NB4 (cell line): ENCODE data around the gene PHACTR2.

Experiments used
- POLR2A ChIP-seq: IDR thresholded peaks from 2 replicates; pipeline ENCODE4 v1.6.1; 2011; ENCODE audit warnings: mild to moderate bottlenecking; ENCODE audit not compliant: insufficient read length; ENCODE audit errors: extremely low read depth
- TF ChIP-seq, protein P1 (sequence below): IDR thresholded peaks from one replicate; pipeline ENCODE4 v1.5.1; 2012; ENCODE audit warnings: low read depth, low read length

DNA sequence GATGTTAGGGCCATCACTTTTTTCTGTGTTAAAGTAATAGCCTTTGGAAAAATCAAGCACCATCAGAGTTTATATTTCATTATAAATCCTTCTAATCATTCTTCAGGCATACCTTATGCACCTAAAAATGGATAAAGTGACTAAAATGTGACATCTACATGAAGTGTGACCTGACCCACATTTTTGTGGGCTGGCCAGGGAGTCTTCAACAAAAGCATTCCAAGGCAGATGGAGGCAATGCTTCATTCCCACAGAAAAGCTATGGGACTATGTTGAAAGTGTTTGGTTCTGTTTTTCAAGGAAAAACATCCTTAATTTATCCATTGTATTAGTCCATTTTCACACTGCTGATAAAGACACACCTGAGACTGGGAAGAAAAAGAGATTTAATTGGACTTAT lies 106.6 kb downstream of the PHACTR2 start:
- TF ChIP-seq, protein P1, sequence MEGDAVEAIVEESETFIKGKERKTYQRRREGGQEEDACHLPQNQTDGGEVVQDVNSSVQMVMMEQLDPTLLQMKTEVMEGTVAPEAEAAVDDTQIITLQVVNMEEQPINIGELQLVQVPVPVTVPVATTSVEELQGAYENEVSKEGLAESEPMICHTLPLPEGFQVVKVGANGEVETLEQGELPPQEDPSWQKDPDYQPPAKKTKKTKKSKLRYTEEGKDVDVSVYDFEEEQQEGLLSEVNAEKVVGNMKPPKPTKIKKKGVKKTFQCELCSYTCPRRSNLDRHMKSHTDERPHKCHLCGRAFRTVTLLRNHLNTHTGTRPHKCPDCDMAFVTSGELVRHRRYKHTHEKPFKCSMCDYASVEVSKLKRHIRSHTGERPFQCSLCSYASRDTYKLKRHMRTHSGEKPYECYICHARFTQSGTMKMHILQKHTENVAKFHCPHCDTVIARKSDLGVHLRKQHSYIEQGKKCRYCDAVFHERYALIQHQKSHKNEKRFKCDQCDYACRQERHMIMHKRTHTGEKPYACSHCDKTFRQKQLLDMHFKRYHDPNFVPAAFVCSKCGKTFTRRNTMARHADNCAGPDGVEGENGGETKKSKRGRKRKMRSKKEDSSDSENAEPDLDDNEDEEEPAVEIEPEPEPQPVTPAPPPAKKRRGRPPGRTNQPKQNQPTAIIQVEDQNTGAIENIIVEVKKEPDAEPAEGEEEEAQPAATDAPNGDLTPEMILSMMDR = no peak
- TF ChIP-seq POLR2A = no peak
